NCI-H345 treated with DMSO at 0.1 percent for 48 hours (cell line): ENCODE data around the gene HS3ST3B1.

ENCODE experiments used
- DNase-seq: peaks from one replicate; lab custom pipeline; 2025; ENCODE audit not compliant: unreplicated experiment; lab: John Stamatoyannopoulos, UW

The HS3ST3B1 gene

GRCh38 chr17:14352136-14352535 lies 51.3 kb downstream of the HS3ST3B1 start:
- DNase-seq: no peak

- no peak for DNase-seq
Observed at GRCh38 chr17:14353861-14354474, 53.1 kb downstream of the HS3ST3B1 start.

GRCh38 chr17:14354807-14355206 lies 53.9 kb downstream of the HS3ST3B1 start:
- no peak for DNase-seq

- DNase-seq: no peak
Observed at GRCh38 chr17:14355556-14355955, 54.7 kb downstream of the HS3ST3B1 start.

- DNase-seq: no peak
Observed at GRCh38 chr17:14359163-14360020, 58.5 kb downstream of the HS3ST3B1 start.

GRCh38 chr17:14360856-14361255 lies 60.0 kb downstream of the HS3ST3B1 start:
- no peak for DNase-seq

- DNase-seq: no peak
Observed at GRCh38 chr17:14361470-14361869, 60.6 kb downstream of the HS3ST3B1 start.

- DNase-seq: no peak
Observed at GRCh38 chr17:14361945-14362508, 61.1 kb downstream of the HS3ST3B1 start.

- no peak for DNase-seq
Observed at GRCh38 chr17:14366199-14366598, 65.3 kb downstream of the HS3ST3B1 start.

- no peak for DNase-seq
Observed at GRCh38 chr17:14372461-14372860, 71.6 kb downstream of the HS3ST3B1 start.

GRCh38 chr17:14372905-14373613 lies 72.2 kb downstream of the HS3ST3B1 start:
- no peak for DNase-seq

GRCh38 chr17:14373614-14374259 lies 72.9 kb downstream of the HS3ST3B1 start:
- no peak for DNase-seq

- DNase-seq: no peak
Observed at GRCh38 chr17:14374268-14374667, 73.4 kb downstream of the HS3ST3B1 start.

- no peak for DNase-seq
Observed at GRCh38 chr17:14376666-14377065, 75.8 kb downstream of the HS3ST3B1 start.

- no peak for DNase-seq
Observed at GRCh38 chr17:14381606-14382005, 80.7 kb downstream of the HS3ST3B1 start.

GRCh38 chr17:14387036-14387435 lies 86.2 kb downstream of the HS3ST3B1 start:
- no peak for DNase-seq

- DNase-seq: no peak
Observed at GRCh38 chr17:14389681-14390080, 88.8 kb downstream of the HS3ST3B1 start.

GRCh38 chr17:14393723-14394122 lies 92.8 kb downstream of the HS3ST3B1 start:
- DNase-seq: no peak

GRCh38 chr17:14395255-14395654 lies 94.4 kb downstream of the HS3ST3B1 start:
- DNase-seq: no peak

- DNase-seq: no peak
Observed at GRCh38 chr17:14396547-14396946, 95.7 kb downstream of the HS3ST3B1 start.

- no peak for DNase-seq
Observed at GRCh38 chr17:14398766-14399165, 97.9 kb downstream of the HS3ST3B1 start.
